ENCODE measurements around the gene S100A10.

Gene S100A10

DNA sequence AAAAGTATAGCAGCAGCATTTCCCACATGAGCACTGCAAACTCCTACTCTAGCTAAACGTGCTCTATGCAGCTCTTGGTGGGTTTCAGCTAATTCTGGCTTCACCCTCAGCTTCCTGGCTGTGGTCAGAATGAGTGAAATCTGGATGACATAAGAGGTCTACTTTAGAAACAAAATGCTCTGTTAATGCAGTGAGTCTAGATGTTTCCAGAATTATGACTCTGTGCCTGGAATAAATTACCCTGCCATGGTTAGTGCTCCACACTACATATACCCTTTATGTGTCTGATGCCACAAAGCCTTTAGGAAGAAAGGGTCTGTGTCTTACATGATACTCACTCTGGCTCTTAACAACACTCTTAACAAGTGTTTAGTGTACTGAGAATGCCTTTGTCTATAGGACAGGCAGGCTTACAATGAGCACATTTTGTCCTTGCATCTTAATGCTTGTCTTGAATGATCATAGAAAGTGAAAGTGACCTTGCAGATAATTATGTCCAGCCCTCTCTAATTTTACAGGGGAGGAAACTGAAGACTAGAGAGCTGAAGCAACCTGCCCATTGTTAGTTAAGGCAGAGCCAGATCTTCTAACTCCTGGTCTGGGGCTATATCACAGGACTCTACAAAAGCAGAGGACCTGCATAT is 9.2 kb downstream of the S100A10 start:
- H3K4me3 ChIP-seq (ENCODE audit: low read length), result no peak overlapping the region
- peaks cover 56% of the 10 kb centered on the region for H3K36me3 ChIP-seq (ENCODE audit: insufficient read depth, low read length)
- no peak overlapping the region for H3K4me2 ChIP-seq (ENCODE audit: low read length)
- no peaks in the 10 kb centered on the region for H3K27me3 ChIP-seq (ENCODE audit: control insufficient read depth, insufficient read depth, low read length)
- H3K4me1 ChIP-seq (ENCODE audit: control insufficient read depth, insufficient read depth, low read length), result peaks cover 41% of the 10 kb centered on the region
- H3K9ac ChIP-seq (ENCODE audit: low read depth, low read length), result no peak overlapping the region
- no peaks in the 10 kb centered on the region for H3K9me3 ChIP-seq (replicated peaks; ENCODE audit: low read length)

DNA sequence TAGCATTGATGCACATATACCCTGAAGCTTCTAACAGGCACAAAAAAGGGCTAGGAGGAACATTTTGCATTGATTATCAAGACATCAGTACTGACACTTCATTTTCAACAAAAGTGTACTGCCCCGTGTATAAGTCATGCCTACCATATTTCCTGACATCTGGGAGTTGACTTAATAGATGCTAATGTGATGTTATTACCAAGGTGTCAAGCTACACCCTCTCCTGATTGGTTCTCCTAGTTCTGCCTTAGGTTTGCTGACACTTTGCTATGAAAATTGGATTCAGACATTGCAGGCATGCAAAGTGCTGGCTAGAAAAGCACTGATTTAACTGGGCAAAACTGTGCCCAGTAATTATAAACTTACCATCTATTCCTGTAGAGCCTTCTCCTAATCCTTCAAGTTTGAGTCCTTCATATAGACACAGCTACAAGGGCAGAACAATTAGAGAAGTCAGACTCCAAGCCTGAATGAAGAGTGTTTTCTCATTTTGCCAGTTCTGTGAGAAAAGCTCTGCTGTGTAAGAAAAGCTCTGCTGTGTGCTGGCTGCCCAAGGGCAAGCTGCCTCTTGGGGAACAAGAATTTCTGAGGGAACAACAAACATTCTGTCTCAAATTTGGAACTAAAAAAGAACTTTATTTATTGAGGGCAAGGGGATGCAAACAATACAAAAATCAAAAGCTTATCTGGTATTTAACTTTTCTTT is 11.2 kb downstream of the S100A10 start:
- peaks cover 56% of the 10 kb centered on the region for H3K36me3 ChIP-seq (ENCODE audit: insufficient read depth, low read length)

DNA sequence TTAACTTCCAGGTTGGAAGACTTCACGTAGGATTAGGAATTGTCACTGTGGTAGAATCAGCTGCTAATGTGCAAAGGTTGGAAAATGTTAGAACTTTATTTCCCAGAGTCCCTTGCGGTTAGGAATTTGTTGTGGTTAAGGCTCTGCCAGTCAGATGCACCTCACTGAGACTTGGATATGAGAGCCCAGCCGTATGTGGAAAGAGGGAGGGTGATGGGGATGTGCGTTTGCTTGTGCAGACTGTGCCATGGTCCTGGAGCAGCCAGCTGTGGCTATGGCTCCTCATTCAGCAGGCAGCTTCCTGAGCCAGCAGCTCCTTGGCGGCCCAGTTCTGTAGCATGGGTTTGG is 12.5 kb downstream of the S100A10 start:
- Histone ChIP-seq H3K27me3 (ENCODE audit: control insufficient read depth, insufficient read depth, low read length) (no peaks in the 10 kb centered on the region), H3K9me3 (replicated peaks; ENCODE audit: low read length) (no peaks in the 10 kb centered on the region), H3K4me1 (ENCODE audit: control insufficient read depth, insufficient read depth, low read length) (peaks cover 30% of the 10 kb centered on the region), H3K9ac (ENCODE audit: low read depth, low read length) (no peak overlapping the region), H3K36me3 (ENCODE audit: insufficient read depth, low read length) (peaks cover 51% of the 10 kb centered on the region), H3K4me3 (ENCODE audit: low read length) (no peak overlapping the region), H3K4me2 (ENCODE audit: low read length) (no peak overlapping the region)

More for the DNA sequence above, 11.2 kb downstream of the S100A10 start:
- Histone ChIP-seq H3K9ac (ENCODE audit: low read depth, low read length) (no peak overlapping the region), H3K27me3 (ENCODE audit: control insufficient read depth, insufficient read depth, low read length) (no peaks in the 10 kb centered on the region), H3K4me3 (ENCODE audit: low read length) (no peak overlapping the region), H3K9me3 (replicated peaks; ENCODE audit: low read length) (no peaks in the 10 kb centered on the region), H3K4me1 (ENCODE audit: control insufficient read depth, insufficient read depth, low read length) (peaks cover 24% of the 10 kb centered on the region), H3K4me2 (ENCODE audit: low read length) (no peak overlapping the region)

DNA sequence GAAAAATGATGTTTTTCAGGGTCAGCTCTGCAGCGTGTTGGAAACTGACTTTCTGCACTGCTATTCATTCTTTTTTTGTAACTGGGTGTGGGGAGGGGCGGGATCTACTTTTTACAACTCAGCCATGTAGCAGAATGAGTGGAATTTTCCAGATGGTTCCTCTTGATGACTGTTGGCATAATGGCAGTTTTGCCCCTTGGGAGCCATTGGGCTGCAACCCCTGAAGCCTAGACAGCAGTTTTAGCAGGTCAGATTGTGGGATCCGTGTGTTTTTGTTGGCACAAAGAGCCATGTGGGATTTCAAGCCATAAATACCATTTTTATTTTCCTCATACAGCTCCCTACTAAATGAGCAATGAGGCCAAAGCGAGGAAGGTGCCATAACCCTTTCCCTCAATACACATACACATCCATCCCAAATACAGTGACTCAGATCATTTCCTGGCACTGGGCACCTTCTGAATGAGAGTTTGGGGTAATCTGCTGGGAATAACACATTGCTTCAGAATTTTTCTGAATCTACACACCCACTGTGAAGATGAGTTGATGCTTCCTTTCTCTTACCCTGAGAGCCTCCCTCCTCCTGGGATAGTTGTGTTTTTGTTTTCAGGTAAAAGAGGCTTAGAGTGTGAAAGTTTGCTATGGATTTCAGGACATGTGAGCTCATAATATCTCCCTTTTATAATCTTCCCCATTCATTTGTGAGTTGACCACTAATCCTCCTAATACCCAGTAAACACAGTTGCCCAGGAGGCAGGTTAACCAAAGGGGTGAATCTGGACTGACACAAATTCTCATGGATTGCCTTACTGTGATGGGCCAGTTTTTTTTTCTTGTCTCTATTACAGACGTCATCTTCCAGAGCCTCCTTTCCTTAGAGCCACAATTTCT is 13.1 kb downstream of the S100A10 start:
- Histone ChIP-seq H3K4me1 (ENCODE audit: control insufficient read depth, insufficient read depth, low read length) (peaks cover 30% of the 10 kb centered on the region), H3K4me2 (ENCODE audit: low read length) (no peak overlapping the region), H3K4me3 (ENCODE audit: low read length) (no peak overlapping the region), H3K27me3 (ENCODE audit: control insufficient read depth, insufficient read depth, low read length) (no peaks in the 10 kb centered on the region), H3K9ac (ENCODE audit: low read depth, low read length) (no peak overlapping the region), H3K9me3 (replicated peaks; ENCODE audit: low read length) (no peaks in the 10 kb centered on the region), H3K36me3 (ENCODE audit: insufficient read depth, low read length) (peaks cover 45% of the 10 kb centered on the region)

DNA sequence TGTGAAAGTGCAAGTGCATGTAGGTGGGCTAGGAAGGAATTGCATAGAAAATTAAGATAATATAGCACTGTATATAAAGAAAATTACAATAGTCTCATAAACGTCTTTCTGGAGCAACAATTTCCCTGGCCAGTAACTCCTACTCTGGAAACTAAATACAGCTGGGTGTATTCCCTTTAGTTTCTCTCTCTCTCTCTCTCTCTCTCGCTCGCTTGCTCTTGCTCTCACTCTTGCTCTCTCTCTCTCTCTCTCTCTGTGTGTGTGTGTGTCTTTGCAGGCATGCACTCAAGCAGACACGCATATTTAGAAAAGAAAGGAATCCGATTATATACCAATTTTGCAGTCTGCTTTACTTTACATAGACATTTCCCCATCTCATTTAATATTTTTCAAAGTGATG is 14.7 kb downstream of the S100A10 start:
- H3K27me3 ChIP-seq (ENCODE audit: control insufficient read depth, insufficient read depth, low read length), result no peaks in the 10 kb centered on the region
- H3K4me1 ChIP-seq (ENCODE audit: control insufficient read depth, insufficient read depth, low read length), result peaks cover 30% of the 10 kb centered on the region
- H3K36me3 ChIP-seq (ENCODE audit: insufficient read depth, low read length), result peaks cover 29% of the 10 kb centered on the region
- H3K4me3 ChIP-seq (ENCODE audit: low read length), result no peak overlapping the region
- no peak overlapping the region for H3K9ac ChIP-seq (ENCODE audit: low read depth, low read length)
- no peaks in the 10 kb centered on the region for H3K9me3 ChIP-seq (replicated peaks; ENCODE audit: low read length)
- H3K4me2 ChIP-seq (ENCODE audit: low read length), result no peak overlapping the region

DNA sequence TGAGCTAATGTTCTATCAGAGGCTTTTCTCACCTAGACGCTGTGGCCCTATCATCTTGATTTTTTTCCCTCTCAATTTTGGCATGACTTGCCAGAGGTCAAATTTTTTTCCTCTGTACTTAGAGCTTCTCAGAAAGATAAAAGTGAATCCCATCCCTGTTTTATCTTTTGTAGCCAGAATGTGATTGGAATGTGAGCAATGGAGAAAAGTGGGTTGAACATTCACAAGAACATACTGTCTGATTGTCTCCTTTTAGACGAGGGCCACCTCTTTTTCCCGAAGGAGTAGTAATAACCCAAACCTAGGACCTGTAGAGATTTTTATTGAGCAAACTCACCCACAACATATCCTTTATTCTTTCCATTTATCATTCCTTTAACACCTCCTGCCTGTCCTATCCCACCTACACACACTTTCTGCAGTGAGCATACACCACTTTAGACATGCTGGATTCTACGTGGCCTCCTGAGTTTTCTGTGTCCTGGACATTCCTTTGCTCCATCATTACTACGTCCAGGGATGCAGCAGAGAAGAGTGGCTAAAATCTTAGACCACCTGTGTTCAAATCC is 15.9 kb downstream of the S100A10 start:
- no peaks in the 10 kb centered on the region for H3K27me3 ChIP-seq (ENCODE audit: control insufficient read depth, insufficient read depth, low read length)
- H3K9ac ChIP-seq (ENCODE audit: low read depth, low read length), result no peak overlapping the region
- peaks cover 17% of the 10 kb centered on the region for H3K36me3 ChIP-seq (ENCODE audit: insufficient read depth, low read length)
- peaks cover 38% of the 10 kb centered on the region for H3K4me1 ChIP-seq (ENCODE audit: control insufficient read depth, insufficient read depth, low read length)
- no peak overlapping the region for H3K4me3 ChIP-seq (ENCODE audit: low read length)
- H3K9me3 ChIP-seq (replicated peaks; ENCODE audit: low read length), result no peaks in the 10 kb centered on the region
- H3K4me2 ChIP-seq (ENCODE audit: low read length), result no peak overlapping the region

DNA sequence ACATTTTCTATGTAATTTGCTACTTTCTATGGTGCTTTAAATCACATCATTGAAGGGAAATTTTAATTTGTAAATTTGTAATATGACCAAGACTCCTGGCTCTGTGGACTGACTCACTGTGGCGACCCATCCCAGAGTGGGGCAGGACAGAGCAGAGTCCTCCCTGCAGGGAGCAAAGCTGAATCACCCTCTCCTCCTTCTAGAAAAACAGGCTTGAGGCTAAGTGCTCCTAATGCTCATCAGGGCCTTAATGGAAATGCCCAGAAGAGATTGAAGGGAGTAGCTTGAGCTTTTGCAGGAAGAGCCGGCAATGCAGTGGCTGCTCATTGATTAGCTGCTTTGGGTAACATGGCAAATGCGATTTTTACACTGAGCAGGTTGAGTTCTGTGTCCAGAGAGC is 16.8 kb downstream of the S100A10 start:
- no peaks in the 10 kb centered on the region for H3K27me3 ChIP-seq (ENCODE audit: control insufficient read depth, insufficient read depth, low read length)
- H3K9me3 ChIP-seq (replicated peaks; ENCODE audit: low read length), result no peaks in the 10 kb centered on the region
- H3K4me3 ChIP-seq (ENCODE audit: low read length), result no peak overlapping the region
- H3K36me3 ChIP-seq (ENCODE audit: insufficient read depth, low read length), result peaks cover 10% of the 10 kb centered on the region
- no peak overlapping the region for H3K4me2 ChIP-seq (ENCODE audit: low read length)
- H3K9ac ChIP-seq (ENCODE audit: low read depth, low read length), result no peak overlapping the region
- peaks cover 43% of the 10 kb centered on the region for H3K4me1 ChIP-seq (ENCODE audit: control insufficient read depth, insufficient read depth, low read length)

DNA sequence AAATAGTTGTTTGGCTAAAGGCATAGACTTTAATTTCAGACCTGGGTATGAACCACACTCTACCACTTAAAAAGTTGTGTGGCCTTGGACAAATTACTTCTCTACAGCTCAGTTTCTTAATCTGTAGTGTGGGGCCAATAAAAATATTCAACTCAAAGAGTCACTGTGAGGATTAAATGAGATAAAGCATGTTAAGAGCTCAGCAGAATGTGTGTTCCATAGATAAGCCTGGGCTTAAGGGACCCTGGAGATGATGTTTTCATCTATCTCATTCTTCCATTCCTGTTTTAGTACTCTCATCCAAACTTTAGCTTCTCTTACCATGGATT is 17.7 kb downstream of the S100A10 start:
- H3K4me3 ChIP-seq (ENCODE audit: low read length), result no peak overlapping the region
- H3K36me3 ChIP-seq (ENCODE audit: insufficient read depth, low read length), result peaks cover 2% of the 10 kb centered on the region
- no peak overlapping the region for H3K9ac ChIP-seq (ENCODE audit: low read depth, low read length)
- peaks cover 37% of the 10 kb centered on the region for H3K4me1 ChIP-seq (ENCODE audit: control insufficient read depth, insufficient read depth, low read length)
- no peak overlapping the region for H3K4me2 ChIP-seq (ENCODE audit: low read length)
- H3K9me3 ChIP-seq (replicated peaks; ENCODE audit: low read length), result no peaks in the 10 kb centered on the region
- no peaks in the 10 kb centered on the region for H3K27me3 ChIP-seq (ENCODE audit: control insufficient read depth, insufficient read depth, low read length)

DNA sequence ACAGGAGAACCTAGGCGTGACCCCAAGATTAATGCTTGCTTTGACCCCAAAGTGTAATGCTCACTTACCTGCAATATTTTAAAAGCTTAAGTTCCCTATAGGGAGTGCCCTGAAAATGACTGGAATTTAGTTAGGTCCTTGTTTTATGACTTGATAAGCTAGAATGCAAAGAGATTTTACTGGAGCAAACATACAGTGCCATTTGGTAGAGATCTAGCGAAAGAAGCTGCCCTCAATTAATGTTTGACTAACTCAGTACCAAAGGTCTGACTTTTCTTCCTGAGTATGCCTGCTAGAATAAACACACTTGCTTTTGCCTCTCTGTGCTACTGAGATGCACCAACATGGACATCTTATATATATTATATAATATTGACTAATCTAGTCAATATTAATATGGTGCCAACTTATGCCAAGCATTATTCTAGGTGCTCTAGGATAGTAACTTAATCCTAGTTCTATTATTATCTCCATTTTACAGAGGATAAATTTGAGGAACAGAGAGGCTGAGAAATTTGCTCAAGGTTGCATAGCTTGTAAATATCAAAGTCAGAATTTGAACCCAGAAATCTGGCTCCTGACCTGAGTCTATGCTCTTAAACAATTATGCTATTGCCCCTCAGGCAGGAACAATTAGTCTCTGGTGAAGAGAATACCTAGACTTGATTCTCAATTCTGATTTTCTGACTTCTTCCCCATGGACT is 18.2 kb downstream of the S100A10 start:
- Histone ChIP-seq H3K4me3 (ENCODE audit: low read length) (no peak overlapping the region), H3K4me1 (ENCODE audit: control insufficient read depth, insufficient read depth, low read length) (peaks cover 34% of the 10 kb centered on the region), H3K9ac (ENCODE audit: low read depth, low read length) (no peak overlapping the region), H3K4me2 (ENCODE audit: low read length) (no peak overlapping the region), H3K9me3 (replicated peaks; ENCODE audit: low read length) (no peaks in the 10 kb centered on the region), H3K36me3 (ENCODE audit: insufficient read depth, low read length) (no peaks in the 10 kb centered on the region), H3K27me3 (ENCODE audit: control insufficient read depth, insufficient read depth, low read length) (no peaks in the 10 kb centered on the region)

DNA sequence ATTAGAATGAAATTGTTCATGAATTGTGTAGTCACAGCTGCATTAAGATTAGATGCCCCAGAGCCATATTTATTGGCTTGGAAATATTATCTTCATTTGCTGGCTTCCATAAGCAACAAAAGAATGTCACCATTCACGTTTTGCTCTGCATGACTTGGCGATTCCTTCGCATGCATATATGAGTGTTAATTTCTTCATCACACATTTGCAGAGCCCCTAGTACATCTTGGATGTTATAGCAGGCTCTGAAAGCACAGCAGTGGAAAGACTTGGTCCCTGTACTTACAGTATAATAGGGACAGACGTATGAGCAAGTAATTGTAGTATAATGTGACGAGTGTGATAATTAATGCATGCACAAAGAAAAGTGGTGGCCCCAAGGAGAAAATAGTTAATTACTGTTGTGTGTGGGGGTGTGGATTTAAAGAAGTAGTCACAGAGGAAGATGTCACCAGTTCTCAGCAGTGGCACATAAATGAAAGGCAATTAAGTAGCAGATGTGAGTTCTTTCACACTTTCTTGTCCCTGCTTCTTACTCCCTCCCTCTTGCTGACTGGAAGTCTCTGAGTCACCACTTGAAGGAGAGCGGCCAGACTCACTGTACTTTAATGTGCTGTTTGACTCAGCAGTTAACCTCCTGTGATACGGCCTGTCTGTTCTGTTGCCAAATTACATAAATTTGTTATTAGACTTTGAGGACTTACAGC is 21.0 kb downstream of the S100A10 start:
- H3K9me3 ChIP-seq (replicated peaks; ENCODE audit: low read length), result no peaks in the 10 kb centered on the region
- H3K27me3 ChIP-seq (ENCODE audit: control insufficient read depth, insufficient read depth, low read length), result no peaks in the 10 kb centered on the region
- H3K4me1 ChIP-seq (ENCODE audit: control insufficient read depth, insufficient read depth, low read length), result peaks cover 28% of the 10 kb centered on the region
- peak overlapping the region; percentile 64 for H3K4me2 ChIP-seq (ENCODE audit: low read length)
- no peak overlapping the region for H3K9ac ChIP-seq (ENCODE audit: low read depth, low read length)
- H3K4me3 ChIP-seq (ENCODE audit: low read length), result no peak overlapping the region
- no peaks in the 10 kb centered on the region for H3K36me3 ChIP-seq (ENCODE audit: insufficient read depth, low read length)
